Neural crest cell (in vitro differentiated cells): ENCODE results near the gene SNX15. TPM values are rescaled to one million over a fixed set of nuclear protein-coding genes. Genes with fewer than 3 reads are reported as not detected.

Source experiments
- DNase-seq: peaks from one replicate; pipeline ENCODE4 v3.0.0; 2021; ENCODE audit warnings: low read depth, mixed read lengths, low spot score
- H3K27ac Mint-ChIP-seq: one replicate; pipeline ENCODE4 v1.8.0; 2021; ENCODE audit warnings: mild to moderate bottlenecking, mixed read lengths; ENCODE audit not compliant: unreplicated experiment
- H3K27me3 Mint-ChIP-seq: 2 replicates; pipeline ENCODE4 v1.8.0; 2021; ENCODE audit warnings: low read depth, mild to moderate bottlenecking, mixed read lengths
- H3K36me3 Mint-ChIP-seq: 2 replicates; pipeline ENCODE4 v1.8.0; 2021; ENCODE audit warnings: low read depth, mild to moderate bottlenecking, mixed read lengths
- H3K4me1 Mint-ChIP-seq: 2 replicates; pipeline ENCODE4 v1.8.0; 2021; ENCODE audit warnings: mixed read lengths
- H3K4me3 Mint-ChIP-seq: one replicate; pipeline ENCODE4 v1.8.0; 2021; ENCODE audit warnings: mild to moderate bottlenecking, mixed read lengths
- H3K9me3 Mint-ChIP-seq: 2 replicates; pipeline ENCODE4 v1.8.0; 2021; ENCODE audit warnings: mixed read lengths
- CTCF ChIP-seq: fragments of 200-600 bp; sonication (generic); conservative IDR thresholded peaks from 2 replicates; pipeline ENCODE4 v1.5.0; 2021; ENCODE audit warnings: antibody characterized with exemption, mild to moderate bottlenecking
- total RNA-seq: library from RNA; stranded (reverse); gene quantifications from 2 replicates; pipeline ENCODE4 v1.2.1, GENCODE V29; 2021

SNX15 gene
- total RNA-seq, 1 donor from 2014 or later: 31.7 TPM

GRCh38 chr11:65034423-65034822 is 7.2 kb downstream of the SNX15 start:
- DNase-seq: no peak
- Mint-ChIP-seq H3K9me3 (no peaks in the 10 kb centered on the region), H3K4me3 (peak overlapping the region; percentile 15), H3K4me1 (no peaks in the 10 kb centered on the region), H3K36me3 (no peaks in the 10 kb centered on the region), H3K27me3 (no peaks in the 10 kb centered on the region), H3K27ac (no peak overlapping the region)
- TF ChIP-seq CTCF: no peak

GRCh38 chr11:65035579-65035978 is 8.3 kb downstream of the SNX15 start:
- H3K4me1 Mint-ChIP-seq: peaks cover 2% of the 10 kb centered on the region
- H3K27ac Mint-ChIP-seq: peak overlapping the region; percentile 12

GRCh38 chr11:65036931-65037330 is 9.7 kb downstream of the SNX15 start:
- no peak for TF ChIP-seq CTCF
- peaks cover 6% of the 10 kb centered on the region for H3K4me1 Mint-ChIP-seq
- no peaks in the 10 kb centered on the region for H3K36me3 Mint-ChIP-seq

More at GRCh38 chr11:65035579-65035978, 8.3 kb downstream of the SNX15 start:
- no peak for TF ChIP-seq CTCF
- DNase-seq: no peak
- Mint-ChIP-seq H3K27me3 (no peaks in the 10 kb centered on the region), H3K36me3 (no peaks in the 10 kb centered on the region), H3K9me3 (no peaks in the 10 kb centered on the region), H3K4me3 (no peak overlapping the region)

GRCh38 chr11:65040520-65040846 is 13.2 kb downstream of the SNX15 start:
- no peaks in the 10 kb centered on the region for H3K27me3 Mint-ChIP-seq
- peaks cover 3% of the 10 kb centered on the region for H3K36me3 Mint-ChIP-seq
- peak overlapping the region; percentile 97 for H3K27ac Mint-ChIP-seq
- H3K9me3 Mint-ChIP-seq: no peaks in the 10 kb centered on the region
- DNase-seq: no peak
- H3K4me3 Mint-ChIP-seq: peak overlapping the region; percentile 98
- peaks cover 12% of the 10 kb centered on the region for H3K4me1 Mint-ChIP-seq
- TF ChIP-seq CTCF: no peak

More at GRCh38 chr11:65036931-65037330, 9.7 kb downstream of the SNX15 start:
- H3K27ac Mint-ChIP-seq: no peak overlapping the region
- H3K4me3 Mint-ChIP-seq: no peak overlapping the region
- H3K27me3 Mint-ChIP-seq: no peaks in the 10 kb centered on the region
- H3K9me3 Mint-ChIP-seq: no peaks in the 10 kb centered on the region
- no peak for DNase-seq

GRCh38 chr11:65040847-65041622 is 13.8 kb downstream of the SNX15 start, which contains the start of gene SAC3D1:
TSS of gene SAC3D1 (plus strand) at chr11:65041210. CDS start at chr11:65041293, 83 bp downstream.
- peak within 1 kb of the TSS; percentile 97 for H3K27ac Mint-ChIP-seq
- H3K36me3 Mint-ChIP-seq: peaks cover 3% of the 10 kb centered on the region
- TF ChIP-seq CTCF: no peak
- no peaks in the 10 kb centered on the region for H3K9me3 Mint-ChIP-seq
- H3K27me3 Mint-ChIP-seq: no peaks in the 10 kb centered on the region
- peaks cover 12% of the 10 kb centered on the region for H3K4me1 Mint-ChIP-seq
- peak; percentile 81 for DNase-seq
- peak within 1 kb of the TSS; percentile 98 for H3K4me3 Mint-ChIP-seq
